ENCODE results near the gene C1orf167.

DNA sequence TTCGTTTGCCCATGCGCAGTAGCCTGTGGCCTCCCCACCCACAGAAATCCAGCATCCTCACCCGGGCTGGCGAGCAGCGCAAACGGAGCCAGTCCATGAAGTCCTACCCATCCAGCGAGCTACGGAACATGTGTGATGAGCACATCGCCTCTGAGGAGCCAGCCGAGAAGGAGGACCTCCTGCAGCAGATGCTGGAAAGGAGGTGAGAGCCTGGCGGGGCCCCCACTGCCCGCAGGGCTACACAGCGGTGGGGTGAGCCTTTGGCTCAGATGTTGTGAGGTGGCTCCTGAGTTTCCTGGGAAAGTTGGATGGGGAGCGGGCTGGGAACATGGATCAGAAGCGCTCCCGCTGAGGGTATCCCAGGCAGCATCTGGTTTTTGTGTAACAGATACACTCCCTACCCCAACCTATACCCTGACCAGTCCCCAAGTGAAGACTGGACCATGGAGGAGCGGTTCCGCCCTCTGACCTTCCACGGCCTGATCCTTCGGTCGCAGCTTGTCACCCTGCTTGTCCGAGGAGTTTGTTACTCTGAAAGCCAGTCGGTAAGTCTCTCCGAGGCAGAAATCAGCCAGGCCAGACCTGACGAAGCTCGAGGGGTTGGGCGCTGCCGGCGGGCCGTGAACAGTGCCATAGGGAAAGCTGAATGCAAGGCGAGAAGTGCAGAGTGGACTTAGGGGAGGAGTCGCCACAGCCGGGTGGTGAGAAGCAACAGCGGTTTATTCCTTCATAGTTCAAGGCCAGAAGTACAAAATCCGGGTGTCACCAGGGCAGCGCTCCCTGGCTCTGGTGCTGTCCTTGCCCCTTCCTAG lies 75.2 kb downstream of the C1orf167 start:
- TF ChIP-seq, protein P1, sequence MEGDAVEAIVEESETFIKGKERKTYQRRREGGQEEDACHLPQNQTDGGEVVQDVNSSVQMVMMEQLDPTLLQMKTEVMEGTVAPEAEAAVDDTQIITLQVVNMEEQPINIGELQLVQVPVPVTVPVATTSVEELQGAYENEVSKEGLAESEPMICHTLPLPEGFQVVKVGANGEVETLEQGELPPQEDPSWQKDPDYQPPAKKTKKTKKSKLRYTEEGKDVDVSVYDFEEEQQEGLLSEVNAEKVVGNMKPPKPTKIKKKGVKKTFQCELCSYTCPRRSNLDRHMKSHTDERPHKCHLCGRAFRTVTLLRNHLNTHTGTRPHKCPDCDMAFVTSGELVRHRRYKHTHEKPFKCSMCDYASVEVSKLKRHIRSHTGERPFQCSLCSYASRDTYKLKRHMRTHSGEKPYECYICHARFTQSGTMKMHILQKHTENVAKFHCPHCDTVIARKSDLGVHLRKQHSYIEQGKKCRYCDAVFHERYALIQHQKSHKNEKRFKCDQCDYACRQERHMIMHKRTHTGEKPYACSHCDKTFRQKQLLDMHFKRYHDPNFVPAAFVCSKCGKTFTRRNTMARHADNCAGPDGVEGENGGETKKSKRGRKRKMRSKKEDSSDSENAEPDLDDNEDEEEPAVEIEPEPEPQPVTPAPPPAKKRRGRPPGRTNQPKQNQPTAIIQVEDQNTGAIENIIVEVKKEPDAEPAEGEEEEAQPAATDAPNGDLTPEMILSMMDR (IDR thresholded peaks at IDR 0.05; ENCODE audit: low read length) = no peak
- no peak for TF ChIP-seq EZH2 (IDR thresholded peaks at IDR 0.05; ENCODE audit: borderline replicate concordance, low read length)
